Karpas-422 (cell line): ENCODE measurements around the gene ATP11C. TPM values are rescaled to one million over a fixed set of nuclear protein-coding genes. Genes with fewer than 3 reads are reported as not detected.

Experiments used
- DNase-seq: peaks from one replicate; pipeline ENCODE4 v3.0.0-alpha.2; 2015
- H2AFZ ChIP-seq: fragments of 200-600 bp; sonication (generic); 2 replicates; pipeline ENCODE4 v1.6.1; 2014; ENCODE audit warnings: antibody characterized with exemption, low read length, mixed read lengths
- H3K27ac ChIP-seq: fragments of 200-600 bp; sonication (generic); 2 replicates; pipeline ENCODE4 v1.5.1; 2014; ENCODE audit warnings: mild to moderate bottlenecking, low read length, moderate library complexity
- H3K27me3 ChIP-seq: fragments of 200-600 bp; sonication (generic); 2 replicates; pipeline ENCODE4 v1.6.1; 2014; ENCODE audit warnings: low read length, mixed read lengths
- H3K36me3 ChIP-seq: fragments of 200-600 bp; sonication (generic); 2 replicates; pipeline ENCODE4 v1.6.1; 2014; ENCODE audit warnings: low read length, mixed read lengths; ENCODE audit not compliant: insufficient read depth
- H3K4me1 ChIP-seq: fragments of 200-600 bp; sonication (generic); 2 replicates; pipeline ENCODE4 v1.6.1; 2014; ENCODE audit warnings: mild to moderate bottlenecking, low read length, mixed read lengths
- H3K4me2 ChIP-seq: fragments of 200-600 bp; sonication (generic); 2 replicates; pipeline ENCODE4 v1.6.1; 2014; ENCODE audit warnings: low read length, low read depth, mild to moderate bottlenecking; ENCODE audit not compliant: poor library complexity, severe bottlenecking
- H3K4me3 ChIP-seq: fragments of 200-600 bp; sonication (generic); 2 replicates; pipeline ENCODE4 v1.5.1; 2014; ENCODE audit warnings: mild to moderate bottlenecking, antibody characterized with exemption, low read length, mixed read lengths
- H3K79me2 ChIP-seq: fragments of 200-600 bp; sonication (generic); 2 replicates; pipeline ENCODE4 v1.6.1; 2014; ENCODE audit warnings: mild to moderate bottlenecking, low read length, mixed read lengths
- H3K9ac ChIP-seq: fragments of 200-600 bp; sonication (generic); 2 replicates; pipeline ENCODE4 v1.6.0; 2014; ENCODE audit warnings: low read length
- H3K9me2 ChIP-seq: fragments of 200-600 bp; sonication (generic), shearing (Covaris generic); replicated peaks from 2 replicates; pipeline ENCODE4 v1.6.0; 2014; ENCODE audit warnings: mild to moderate bottlenecking, low read length, moderate library complexity; ENCODE audit not compliant: insufficient read depth
- H3K9me3 ChIP-seq: fragments of 300-700, 200-600 bp; sonication (generic); 2 replicates; pipeline ENCODE4 v1.6.1; 2014; ENCODE audit warnings: low read length, mixed read lengths
- H4K20me1 ChIP-seq: fragments of 200-600 bp; sonication (generic); 2 replicates; pipeline ENCODE4 v1.6.1; 2014; ENCODE audit warnings: mild to moderate bottlenecking, antibody characterized with exemption, low read length, low read depth; ENCODE audit not compliant: insufficient read depth
- total RNA-seq: library from RNA; depleted of rRNA; stranded (reverse); fragments of >200 nt; shearing (Covaris generic); gene quantifications from 2 replicates; pipeline ENCODE4 v1.2.3, GENCODE V29; 2014; ENCODE audit warnings: low replicate concordance

Gene ATP11C
- total RNA-seq, 1 experiment from 2014 or later = 37.4 TPM

- peaks cover 70% of the 10 kb centered on the region for H3K79me2 ChIP-seq
- H4K20me1 ChIP-seq = no peaks in the 10 kb centered on the region
Observed at GRCh38 chrX:139914421-139914820, 18.4 kb downstream of the ATP11C start.

GRCh38 chrX:139909712-139910111 lies 23.1 kb downstream of the ATP11C start:
- H3K27ac ChIP-seq = no peak overlapping the region

More at GRCh38 chrX:139914421-139914820, 18.4 kb downstream of the ATP11C start:
- Histone ChIP-seq H3K27me3 (no peaks in the 10 kb centered on the region), H3K4me3 (no peak overlapping the region), H3K36me3 (no peaks in the 10 kb centered on the region), H3K4me2 (no peak overlapping the region), H3K9ac (no peak overlapping the region), H2AFZ (no peak overlapping the region), H3K9me2 (no peaks in the 10 kb centered on the region), H3K9me3 (0 out of 2 replicates have a peak, but pooled peaks cover 3% of the 10 kb centered on the region), H3K27ac (no peak overlapping the region), H3K4me1 (peaks cover 16% of the 10 kb centered on the region)
- no peak for DNase-seq

GRCh38 chrX:139907078-139907477 lies 25.8 kb downstream of the ATP11C start:
- H3K4me1 ChIP-seq = peaks cover 20% of the 10 kb centered on the region
- H4K20me1 ChIP-seq = no peaks in the 10 kb centered on the region
- H3K79me2 ChIP-seq = peaks cover 62% of the 10 kb centered on the region
- no peaks in the 10 kb centered on the region for H3K9me2 ChIP-seq
- no peaks in the 10 kb centered on the region for H3K27me3 ChIP-seq
- no peak overlapping the region for H2AFZ ChIP-seq
- H3K27ac ChIP-seq = no peak overlapping the region
- no peaks in the 10 kb centered on the region for H3K36me3 ChIP-seq
- no peaks in the 10 kb centered on the region for H3K9me3 ChIP-seq
- H3K4me3 ChIP-seq = no peak overlapping the region
- no peak overlapping the region for H3K9ac ChIP-seq
- DNase-seq = no peak
- no peak overlapping the region for H3K4me2 ChIP-seq

More at GRCh38 chrX:139909712-139910111, 23.1 kb downstream of the ATP11C start:
- H2AFZ ChIP-seq = no peak overlapping the region
- DNase-seq = no peak
- H3K9me3 ChIP-seq = no peaks in the 10 kb centered on the region
- no peaks in the 10 kb centered on the region for H4K20me1 ChIP-seq
- no peak overlapping the region for H3K9ac ChIP-seq
- no peaks in the 10 kb centered on the region for H3K9me2 ChIP-seq
- H3K79me2 ChIP-seq = peaks cover 81% of the 10 kb centered on the region
- H3K27me3 ChIP-seq = no peaks in the 10 kb centered on the region
- H3K4me1 ChIP-seq = peaks cover 20% of the 10 kb centered on the region
- no peaks in the 10 kb centered on the region for H3K36me3 ChIP-seq
- no peak overlapping the region for H3K4me2 ChIP-seq
- H3K4me3 ChIP-seq = no peak overlapping the region

GRCh38 chrX:139905743-139906142 lies 27.1 kb downstream of the ATP11C start:
- no peak overlapping the region for H3K27ac ChIP-seq
- H3K4me2 ChIP-seq = no peak overlapping the region
- no peaks in the 10 kb centered on the region for H3K36me3 ChIP-seq
- no peaks in the 10 kb centered on the region for H3K9me2 ChIP-seq
- H3K9ac ChIP-seq = no peak overlapping the region
- no peaks in the 10 kb centered on the region for H4K20me1 ChIP-seq
- H3K27me3 ChIP-seq = no peaks in the 10 kb centered on the region
- DNase-seq = no peak
- H3K4me1 ChIP-seq = peaks cover 17% of the 10 kb centered on the region
- no peak overlapping the region for H3K4me3 ChIP-seq
- no peak overlapping the region for H2AFZ ChIP-seq
- H3K9me3 ChIP-seq = no peaks in the 10 kb centered on the region
- H3K79me2 ChIP-seq = peaks cover 61% of the 10 kb centered on the region

- no peak overlapping the region for H2AFZ ChIP-seq
- H3K27me3 ChIP-seq = no peaks in the 10 kb centered on the region
- H3K9ac ChIP-seq = no peak overlapping the region
- H3K4me1 ChIP-seq = peaks cover 16% of the 10 kb centered on the region
- H3K9me3 ChIP-seq = no peaks in the 10 kb centered on the region
- no peak for DNase-seq
- H3K4me2 ChIP-seq = no peak overlapping the region
- H3K79me2 ChIP-seq = peaks cover 62% of the 10 kb centered on the region
- H4K20me1 ChIP-seq = no peaks in the 10 kb centered on the region
- no peaks in the 10 kb centered on the region for H3K9me2 ChIP-seq
- H3K36me3 ChIP-seq = no peaks in the 10 kb centered on the region
- no peak overlapping the region for H3K4me3 ChIP-seq
- no peak overlapping the region for H3K27ac ChIP-seq
Observed at GRCh38 chrX:139905051-139905450, 27.8 kb downstream of the ATP11C start.

GRCh38 chrX:139903210-139903609 lies 29.6 kb downstream of the ATP11C start:
- H3K9me3 ChIP-seq = no peaks in the 10 kb centered on the region
- H3K27ac ChIP-seq = no peak overlapping the region
- no peak overlapping the region for H3K9ac ChIP-seq
- peaks cover 55% of the 10 kb centered on the region for H3K79me2 ChIP-seq
- no peak overlapping the region for H3K4me2 ChIP-seq
- no peaks in the 10 kb centered on the region for H4K20me1 ChIP-seq
- H3K27me3 ChIP-seq = no peaks in the 10 kb centered on the region
- no peaks in the 10 kb centered on the region for H3K9me2 ChIP-seq
- H3K36me3 ChIP-seq = no peaks in the 10 kb centered on the region
- DNase-seq = no peak
- no peaks in the 10 kb centered on the region for H3K4me1 ChIP-seq
- H3K4me3 ChIP-seq = no peak overlapping the region
- H2AFZ ChIP-seq = no peak overlapping the region

- Histone ChIP-seq H3K27me3 (no peaks in the 10 kb centered on the region), H3K4me3 (no peak overlapping the region), H3K36me3 (no peaks in the 10 kb centered on the region), H3K9me2 (no peaks in the 10 kb centered on the region), H3K79me2 (peaks cover 53% of the 10 kb centered on the region), H3K4me1 (no peaks in the 10 kb centered on the region), H3K4me2 (no peak overlapping the region), H2AFZ (no peak overlapping the region), H3K9me3 (no peaks in the 10 kb centered on the region), H3K27ac (no peak overlapping the region), H4K20me1 (no peaks in the 10 kb centered on the region), H3K9ac (no peak overlapping the region)
- DNase-seq = no peak
Observed at GRCh38 chrX:139902559-139902958, 30.3 kb downstream of the ATP11C start.

- no peak overlapping the region for H2AFZ ChIP-seq
- H3K36me3 ChIP-seq = no peaks in the 10 kb centered on the region
- H3K9ac ChIP-seq = no peak overlapping the region
- no peaks in the 10 kb centered on the region for H4K20me1 ChIP-seq
- no peaks in the 10 kb centered on the region for H3K27me3 ChIP-seq
- no peaks in the 10 kb centered on the region for H3K4me1 ChIP-seq
- no peak overlapping the region for H3K27ac ChIP-seq
- no peaks in the 10 kb centered on the region for H3K9me3 ChIP-seq
- no peak overlapping the region for H3K4me2 ChIP-seq
- H3K9me2 ChIP-seq = no peaks in the 10 kb centered on the region
- H3K79me2 ChIP-seq = peaks cover 47% of the 10 kb centered on the region
- no peak overlapping the region for H3K4me3 ChIP-seq
- DNase-seq = no peak
Observed at GRCh38 chrX:139898334-139898733, 34.5 kb downstream of the ATP11C start.

GRCh38 chrX:139892512-139892911 lies 40.3 kb downstream of the ATP11C start:
- Histone ChIP-seq H3K4me2 (no peak overlapping the region), H4K20me1 (no peaks in the 10 kb centered on the region), H3K4me1 (peaks cover 9% of the 10 kb centered on the region), H3K9ac (no peak overlapping the region), H3K27me3 (no peaks in the 10 kb centered on the region), H3K9me3 (no peaks in the 10 kb centered on the region), H2AFZ (no peak overlapping the region), H3K4me3 (no peak overlapping the region), H3K79me2 (peaks cover 63% of the 10 kb centered on the region), H3K27ac (no peak overlapping the region), H3K9me2 (no peaks in the 10 kb centered on the region), H3K36me3 (0 out of 2 replicates have a peak, but pooled peaks cover 2% of the 10 kb centered on the region)
- no peak for DNase-seq
